SK-N-SH (cell line): ENCODE data around the gene DNM2. TPM values are rescaled to one million over a fixed set of nuclear protein-coding genes. Genes with fewer than 3 reads are reported as not detected.

Source experiments
- CTCF ChIA-PET: fragments of 300-600, 350-600 bp; formaldehyde crosslinking; extraction: SDS; loops from one replicate; lab custom pipeline; 2021; lab: Yijun Ruan, JAX
- POLR2A ChIA-PET: fragments of 350-600 bp; sonication (Branson Sonifier 250); formaldehyde crosslinking; extraction: SDS; loops from one replicate; lab custom pipeline; 2020; ENCODE audit warnings: antibody characterized with exemption, inconsistent platforms; lab: Yijun Ruan, JAX
- DNase-seq: peaks from one replicate; pipeline ENCODE4 v3.0.0; 2012
- H2AFZ ChIP-seq: fragments of 200-600 bp; sonication (generic); 2 replicates; pipeline ENCODE4 v1.8.1; 2016; ENCODE audit warnings: antibody characterized with exemption, mild to moderate bottlenecking, low read depth
- H3F3A ChIP-seq: fragments of 200-600 bp; sonication (generic); replicated peaks from 2 replicates; pipeline ENCODE3; 2016; ENCODE audit warnings: antibody characterized with exemption, mild to moderate bottlenecking; ENCODE audit not compliant: insufficient read depth
- H3K27ac ChIP-seq, 2 experiments: fragments of 200-500 bp in 1 of 2; fragments of 200-600 bp in 1 of 2; sonication (Bioruptor generic) in 1 of 2; sonication (generic), shearing (Covaris generic) in 1 of 2; 2 replicates each; pipeline versions ENCODE4 v1.5.1 to v1.6.1; 2014 to 2016; ENCODE audit warnings: low read depth in 2 of 2, inconsistent platforms in 1 of 2, low read length in 1 of 2, mild to moderate bottlenecking in 1 of 2, mixed read lengths in 1 of 2
- H3K27me3 ChIP-seq: fragments of 200-600 bp; sonication (generic), shearing (Covaris generic); 2 replicates; pipeline ENCODE4 v1.6.1; 2016; ENCODE audit warnings: mixed run types; ENCODE audit not compliant: insufficient read depth
- H3K36me3 ChIP-seq, 2 experiments: fragments of 200-500 bp in 1 of 2; fragments of 200-600 bp in 1 of 2; sonication (Bioruptor generic) in 1 of 2; sonication (generic) in 1 of 2; replicated peaks in 1 of 2; 2 replicates each; pipeline versions ENCODE3 to v1.5.1; 2014 to 2016; ENCODE audit warnings: low read length in 1 of 2, mild to moderate bottlenecking in 1 of 2; ENCODE audit not compliant: insufficient read depth in 2 of 2, control insufficient read depth in 1 of 2
- H3K4me1 ChIP-seq, 2 experiments: fragments of 200-500 bp in 1 of 2; fragments of 200-600 bp in 1 of 2; sonication (Bioruptor generic) in 1 of 2; sonication (generic), shearing (Covaris generic) in 1 of 2; 2 replicates each; pipeline versions ENCODE4 v1.5.1 to v1.6.1; 2014 to 2016; ENCODE audit warnings: low read depth in 1 of 2, low read length in 1 of 2, mixed run types in 1 of 2; ENCODE audit not compliant: insufficient read depth in 2 of 2, control insufficient read depth in 1 of 2
- H3K4me2 ChIP-seq: fragments of 200-600 bp; sonication (generic), shearing (Covaris generic); 2 replicates; pipeline ENCODE4 v1.6.1; 2017; ENCODE audit warnings: mixed run types
- H3K4me3 ChIP-seq, 2 experiments: fragments of 200-500 bp in 1 of 2; fragments of 200-600 bp in 1 of 2; sonication (Bioruptor generic) in 1 of 2; sonication (generic), shearing (Covaris generic) in 1 of 2; 2 replicates each; pipeline versions ENCODE4 v1.5.1 to v1.8.1; 2014 to 2016; ENCODE audit warnings: low read depth in 2 of 2, inconsistent platforms in 1 of 2, low read length in 1 of 2, mild to moderate bottlenecking in 1 of 2, mixed read lengths in 1 of 2, moderate library complexity in 1 of 2
- H3K79me2 ChIP-seq: fragments of 200-600 bp; sonication (generic); 2 replicates; pipeline ENCODE4 v1.8.1; 2017; ENCODE audit warnings: mild to moderate bottlenecking; ENCODE audit not compliant: insufficient read depth
- H3K9ac ChIP-seq: fragments of 200-600 bp; sonication (generic); 2 replicates; pipeline ENCODE4 v1.6.1; 2017; ENCODE audit warnings: mixed run types
- H3K9me2 ChIP-seq: fragments of 200-600 bp; sonication (generic); 2 replicates; pipeline ENCODE4 v1.6.1; 2017; ENCODE audit warnings: mixed run types
- H3K9me3 ChIP-seq: fragments of 200-600 bp; sonication (generic); 2 replicates; pipeline ENCODE4 v1.6.1; 2017; ENCODE audit warnings: mixed run types, mild to moderate bottlenecking, moderate library complexity
- H4K20me1 ChIP-seq: fragments of 200-600 bp; sonication (generic); 2 replicates; pipeline ENCODE4 v1.6.1; 2017; ENCODE audit warnings: mild to moderate bottlenecking, mixed run types; ENCODE audit not compliant: insufficient read depth
- CHD2 ChIP-seq: fragments of 150-350 bp; IDR thresholded peaks from 2 replicates; pipeline ENCODE4 v1.6.1; 2018; ENCODE audit warnings: low read length; ENCODE audit not compliant: partially characterized antibody
- CTCF ChIP-seq: fragments of 200-600 bp; sonication (generic); IDR thresholded peaks from 2 replicates; pipeline ENCODE4 v1.6.1; 2017; ENCODE audit warnings: antibody characterized with exemption, mild to moderate bottlenecking, moderate library complexity
- ELF1 ChIP-seq: IDR thresholded peaks from 2 replicates; pipeline ENCODE4 v1.4.0; 2012
- FOSL2 ChIP-seq: IDR thresholded peaks from 2 replicates; pipeline ENCODE4 v1.4.0; 2012; ENCODE audit warnings: low read depth, mild to moderate bottlenecking, moderate library complexity, borderline replicate concordance
- FOXM1 ChIP-seq: IDR thresholded peaks from 2 replicates; pipeline ENCODE4 v1.4.0; 2012; ENCODE audit warnings: low read depth, mild to moderate bottlenecking
- GABPA ChIP-seq: IDR thresholded peaks from 2 replicates; pipeline ENCODE4 v1.4.0; 2012; ENCODE audit warnings: low read depth, mild to moderate bottlenecking
- GATA2 ChIP-seq: sonication (generic); formaldehyde crosslinking; IDR thresholded peaks from 2 replicates; pipeline ENCODE4 v1.5.0; 2020; ENCODE audit warnings: mild to moderate bottlenecking, missing genetic modification reagents
- JUND ChIP-seq: IDR thresholded peaks from 2 replicates; pipeline ENCODE4 v1.4.0; 2012
- MAX ChIP-seq: IDR thresholded peaks from 2 replicates; pipeline ENCODE4 v1.4.0; 2012; ENCODE audit warnings: low read depth
- MXI1 ChIP-seq: IDR thresholded peaks from 2 replicates; pipeline ENCODE4 v1.6.1; 2012; ENCODE audit warnings: mild to moderate bottlenecking, low read depth, low read length, improper control_type of control experiment
- NFIC ChIP-seq: IDR thresholded peaks from 2 replicates; pipeline ENCODE4 v1.4.0; 2012; ENCODE audit warnings: borderline replicate concordance
- NRF1 ChIP-seq: IDR thresholded peaks from 2 replicates; pipeline ENCODE4 v1.6.1; 2012; ENCODE audit warnings: low read depth, mild to moderate bottlenecking, low read length
- RAD21 ChIP-seq: IDR thresholded peaks from 2 replicates; pipeline ENCODE4 v1.6.1; 2012; ENCODE audit warnings: mild to moderate bottlenecking, low read length
- RXRA ChIP-seq: IDR thresholded peaks from 2 replicates; pipeline ENCODE4 v1.4.0; 2012; ENCODE audit warnings: low read depth, mild to moderate bottlenecking, borderline replicate concordance
- SIN3A ChIP-seq: IDR thresholded peaks from 2 replicates; pipeline ENCODE4 v1.6.1; 2012; ENCODE audit warnings: low read depth, mild to moderate bottlenecking, low read length, moderate library complexity, borderline replicate concordance
- TAF1 ChIP-seq: IDR thresholded peaks from 2 replicates; pipeline ENCODE4 v1.6.1; 2012; ENCODE audit warnings: low read depth, mild to moderate bottlenecking, low read length, moderate library complexity, borderline replicate concordance
- TCF12 ChIP-seq: IDR thresholded peaks from 2 replicates; pipeline ENCODE4 v1.4.0; 2012
- TEAD4 ChIP-seq: IDR thresholded peaks from 2 replicates; pipeline ENCODE4 v1.4.0; 2012; ENCODE audit warnings: mild to moderate bottlenecking, borderline replicate concordance; ENCODE audit not compliant: insufficient read depth
- ZBTB33 ChIP-seq: IDR thresholded peaks from 2 replicates; pipeline ENCODE4 v1.4.0; 2012; ENCODE audit warnings: low read depth, borderline replicate concordance
- WGBS: methylation state at CpG from one replicate; pipeline ENCODE4 v1.1.6; 2017; ENCODE audit warnings: low lambda C conversion rate; 5-methylcytosine and 5-hydroxymethylcytosine counted together
- polyA plus RNA-seq, 3 experiments: library from polyadenylated mRNA; depleted of rRNA; stranded (reverse); fragments of >200 nt; gene quantifications; 2 replicates each; pipeline ENCODE4 v1.2.3, GENCODE V29; 2012
- TF ChIP-seq, protein P1 (sequence below): fragments of 150-350 bp; IDR thresholded peaks from 2 replicates; pipeline ENCODE4 v1.6.1; 2017; ENCODE audit warnings: antibody characterized with exemption, low read length, low read depth, borderline replicate concordance

The DNM2 gene
- polyA plus RNA-seq, 1 of the 3 experiments (the other 2 are of a cell fraction): 52.5 TPM

GRCh38 chr19:10718205-10719196 is 622 bp downstream of the DNM2 start:
- POLR2A ChIA-PET: interaction anchor here (1.4 to 1.9 kb wide), 3 partner anchors 48 to 117 kb away, joined by 5 to 8 read pairs (median 6); partner anchors contain the start of gene TMED1

GRCh38 chr19:10719466-10719961 is 1.6 kb downstream of the DNM2 start:
- H3K27ac ChIP-seq: no peak overlapping the region; a peak in 1 of 4 replicates
- peaks cover 61% of the 10 kb centered on the region for H4K20me1 ChIP-seq
- H3K4me1 ChIP-seq: peaks cover 4 to 15% of the 10 kb centered on the region in 2 experiments; a peak in 1 of 4 replicates

More at GRCh38 chr19:10718205-10719196, 622 bp downstream of the DNM2 start:
- no peaks in the 10 kb centered on the region for H3K9me2 ChIP-seq
- H3K79me2 ChIP-seq: peaks cover 56% of the 10 kb centered on the region
- peak overlapping the region; percentile 80 to 93 for H3K27ac ChIP-seq
- TF ChIP-seq NRF1: 0 out of 2 replicates have a peak, but pooled peaks have one; percentile 24
- TF ChIP-seq MXI1: 0 out of 2 replicates have a peak, but pooled peaks have one; percentile 7
- no peak for TF ChIP-seq GATA2
- WGBS: 2% methylated on average over 14 of the region's 70 CpGs
- H3K9me3 ChIP-seq: no peaks in the 10 kb centered on the region
- H3K4me1 ChIP-seq: peaks cover 4 to 13% of the 10 kb centered on the region in 2 experiments; a peak in 1 of 4 replicates
- H3K27me3 ChIP-seq: no peaks in the 10 kb centered on the region
- peak overlapping the region; percentile 72; the same call in 1 of the 2 replicates for H2AFZ ChIP-seq
- peaks cover 0 to 5% of the 10 kb centered on the region in 2 experiments for H3K36me3 ChIP-seq
- H3K4me3 ChIP-seq: peak overlapping the region; percentile 74 to 98
- peak overlapping the region; percentile 95 for H3K9ac ChIP-seq
- peak overlapping the region; percentile 97 for H3K4me2 ChIP-seq
- DNase-seq: peak; percentile 70
- peaks cover 51% of the 10 kb centered on the region for H4K20me1 ChIP-seq
- CTCF ChIA-PET: interaction anchor here (0.6 to 5.9 kb wide), 34 partner anchors 9 to 201 kb away, joined by 3 to 74 read pairs (median 5); partner anchors contain the start of genes QTRT1, S1PR5 and TMED1
- H3F3A ChIP-seq: peaks cover 6% of the 10 kb centered on the region

More at GRCh38 chr19:10719466-10719961, 1.6 kb downstream of the DNM2 start:
- TF ChIP-seq ELF1 (no peak), MXI1 (no peak), SIN3A (no peak), CHD2 (no peak), GATA2 (no peak), MAX (no peak), TCF12 (no peak), ZBTB33 (no peak), CTCF (no peak), FOSL2 (no peak), TEAD4 (no peak), TAF1 (no peak), RAD21 (no peak), RXRA (no peak), NFIC (no peak), FOXM1 (no peak), GABPA (no peak), JUND (no peak), NRF1 (no peak)
- TF ChIP-seq, protein P1, sequence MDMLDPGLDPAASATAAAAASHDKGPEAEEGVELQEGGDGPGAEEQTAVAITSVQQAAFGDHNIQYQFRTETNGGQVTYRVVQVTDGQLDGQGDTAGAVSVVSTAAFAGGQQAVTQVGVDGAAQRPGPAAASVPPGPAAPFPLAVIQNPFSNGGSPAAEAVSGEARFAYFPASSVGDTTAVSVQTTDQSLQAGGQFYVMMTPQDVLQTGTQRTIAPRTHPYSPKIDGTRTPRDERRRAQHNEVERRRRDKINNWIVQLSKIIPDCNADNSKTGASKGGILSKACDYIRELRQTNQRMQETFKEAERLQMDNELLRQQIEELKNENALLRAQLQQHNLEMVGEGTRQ: no peak
- peaks cover 0 to 5% of the 10 kb centered on the region in 2 experiments for H3K36me3 ChIP-seq
- no peaks in the 10 kb centered on the region for H3K9me3 ChIP-seq
- H3K79me2 ChIP-seq: peaks cover 66% of the 10 kb centered on the region
- peak overlapping the region; percentile 74 to 98 for H3K4me3 ChIP-seq
- POLR2A ChIA-PET: interaction anchor here (1.4 kb wide), 1 partner anchor 116 kb away, joined by 6 read pairs; the partner anchor contains the start of gene TMED1
- 29% methylated on average over 5 of the region's 5 CpGs for WGBS
- H2AFZ ChIP-seq: no peak overlapping the region
- peak overlapping the region; percentile 95; the same call in 1 of the 2 replicates for H3K9ac ChIP-seq
- H3K4me2 ChIP-seq: peak overlapping the region; percentile 97
- CTCF ChIA-PET: interaction anchor here (0.6 to 5.9 kb wide), 12 partner anchors 8 to 178 kb away, joined by 3 to 74 read pairs (median 4); partner anchors contain the start of gene TMED1
- no peaks in the 10 kb centered on the region for H3K27me3 ChIP-seq
- peaks cover 9% of the 10 kb centered on the region for H3F3A ChIP-seq
- DNase-seq: no peak
- H3K9me2 ChIP-seq: no peaks in the 10 kb centered on the region
